BLaER1 (cell line): ENCODE measurements around the gene CMTM6.

ENCODE experiments used
- H3K27ac ChIP-seq: shearing (Covaris generic); formaldehyde crosslinking; 2 replicates; pipeline ENCODE4 v1.8.1; 2022
- H3K27me3 ChIP-seq: shearing (Covaris generic); formaldehyde crosslinking; 2 replicates; pipeline ENCODE4 v1.8.1; 2022
- H3K36me3 ChIP-seq: shearing (Covaris generic); formaldehyde crosslinking; 2 replicates; pipeline ENCODE4 v1.8.1; 2022
- H3K4me1 ChIP-seq: shearing (Covaris generic); formaldehyde crosslinking; 2 replicates; pipeline ENCODE4 v1.8.1; 2022
- H3K4me2 ChIP-seq: shearing (Covaris generic); formaldehyde crosslinking; 2 replicates; pipeline ENCODE4 v1.8.1; 2022
- H3K4me3 ChIP-seq: shearing (Covaris generic); formaldehyde crosslinking; 2 replicates; pipeline ENCODE4 v1.8.1; 2022
- H3K9ac ChIP-seq: shearing (Covaris generic); formaldehyde crosslinking; 2 replicates; pipeline ENCODE4 v1.8.1; 2022
- H3K9me3 ChIP-seq: shearing (Covaris generic); formaldehyde crosslinking; 2 replicates; pipeline ENCODE4 v1.8.1; 2022
- H4K20me1 ChIP-seq: shearing (Covaris generic); formaldehyde crosslinking; 2 replicates; pipeline ENCODE4 v1.8.1; 2022
- Cebpa-rat ChIP-seq: shearing (Covaris generic); IDR thresholded peaks from 2 replicates; pipeline ENCODE4 v1.8.1; 2022

The CMTM6 gene

DNA sequence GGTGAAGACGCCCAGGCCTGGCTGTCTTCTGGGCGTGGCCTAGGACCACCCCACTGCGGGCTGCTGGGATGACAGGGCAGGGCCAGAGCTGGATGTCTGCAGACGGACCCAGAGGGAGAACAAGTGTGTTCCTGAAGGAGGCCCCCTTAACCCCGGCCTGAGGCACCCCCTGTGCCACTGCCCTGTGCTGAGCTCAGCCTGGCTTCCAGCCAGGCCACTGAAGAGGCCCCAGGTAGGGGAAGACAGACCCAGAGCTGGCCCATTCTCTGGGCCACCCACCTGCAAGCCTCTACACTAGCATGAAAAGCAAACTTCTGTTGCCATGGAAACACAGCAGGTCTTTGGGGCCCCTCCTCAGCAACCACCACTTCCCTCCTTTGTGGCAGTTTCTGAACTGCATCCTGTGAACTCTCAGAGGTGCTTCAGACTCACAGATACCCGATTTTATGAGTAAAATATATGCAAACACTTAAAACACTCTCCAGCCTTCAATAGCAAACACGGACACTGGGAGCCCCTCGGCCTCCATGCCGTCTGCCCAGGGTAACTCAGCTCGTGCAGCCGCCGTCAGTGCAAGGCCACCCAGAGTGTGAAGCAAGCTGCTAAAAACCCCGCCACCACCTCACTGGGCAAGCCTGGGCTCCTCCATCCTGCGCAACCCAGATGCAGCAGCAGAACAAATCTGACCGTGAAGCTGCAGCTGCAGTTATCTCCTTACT, 42.5 kb downstream of the CMTM6 start:
- no peaks in the 10 kb centered on the region for H3K27me3 ChIP-seq
- H3K9ac ChIP-seq: peak overlapping the region; percentile 12; the same call in 1 of the 2 replicates
- H3K4me1 ChIP-seq: peaks cover 72% of the 10 kb centered on the region
- H3K9me3 ChIP-seq: no peaks in the 10 kb centered on the region
- TF ChIP-seq Cebpa-rat: no peak
- H4K20me1 ChIP-seq: peaks cover 38% of the 10 kb centered on the region
- peak overlapping the region; percentile 79 for H3K27ac ChIP-seq
- peak overlapping the region; percentile 86 for H3K4me2 ChIP-seq
- H3K4me3 ChIP-seq: peak overlapping the region; percentile 47
- H3K36me3 ChIP-seq: peaks cover 15% of the 10 kb centered on the region

DNA sequence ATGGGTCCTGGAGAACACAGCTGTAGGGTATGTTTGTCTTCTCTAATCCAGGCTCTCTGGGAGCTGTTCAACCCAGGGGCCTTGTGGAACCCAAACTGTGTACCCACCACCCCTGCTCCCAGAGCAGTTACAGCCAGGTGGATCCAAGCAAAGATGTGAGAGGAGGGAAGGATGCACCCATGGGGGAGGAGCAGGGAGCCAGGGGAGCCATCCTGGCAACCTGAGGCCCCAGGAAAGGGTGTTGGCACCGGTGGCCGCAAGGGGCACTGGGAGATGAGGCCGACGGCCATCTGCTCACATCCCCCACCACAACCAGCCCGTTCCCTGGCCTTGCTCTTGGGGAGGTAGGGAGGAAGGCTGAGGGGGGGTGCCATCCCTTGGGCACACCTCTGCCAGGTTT, 43.2 kb downstream of the CMTM6 start:
- Histone ChIP-seq H3K9ac (peak overlapping the region; percentile 31; the same call in 1 of the 2 replicates), H3K9me3 (no peaks in the 10 kb centered on the region), H4K20me1 (peaks cover 45% of the 10 kb centered on the region), H3K4me2 (peak overlapping the region; percentile 86), H3K27me3 (no peaks in the 10 kb centered on the region), H3K36me3 (peaks cover 22% of the 10 kb centered on the region), H3K4me3 (no peak overlapping the region; the same call in 1 of the 2 replicates), H3K4me1 (peaks cover 79% of the 10 kb centered on the region), H3K27ac (peak overlapping the region; percentile 79)
- TF ChIP-seq Cebpa-rat: no peak

DNA sequence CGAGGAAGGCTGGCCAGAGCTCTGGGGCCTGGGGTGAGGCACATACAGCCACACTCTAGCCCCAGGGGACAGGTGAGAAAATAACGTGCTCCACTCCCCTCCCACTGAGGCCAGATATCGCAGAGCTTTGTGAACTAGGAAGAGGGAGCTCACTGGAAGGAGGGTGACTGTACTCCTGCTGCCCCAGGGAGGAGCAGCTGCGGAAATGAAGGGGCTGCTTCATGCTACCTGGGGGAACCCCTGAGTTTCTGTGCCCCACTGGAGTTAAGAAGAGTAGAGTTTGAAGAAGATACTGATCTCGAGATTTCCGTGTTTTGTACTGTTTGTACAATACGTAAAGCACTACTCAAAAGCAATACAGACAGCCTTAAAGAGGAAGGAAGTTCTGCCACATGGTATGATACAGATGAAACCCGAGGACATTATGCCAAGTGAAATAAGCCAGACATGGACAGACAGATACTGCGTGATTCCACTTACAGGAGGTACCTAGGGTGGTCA, 44.6 kb downstream of the CMTM6 start:
- no peak for TF ChIP-seq Cebpa-rat
- H3K4me3 ChIP-seq: peak overlapping the region; percentile 26; the same call in 1 of the 2 replicates
- H3K27me3 ChIP-seq: no peaks in the 10 kb centered on the region
- peaks cover 53% of the 10 kb centered on the region for H4K20me1 ChIP-seq
- peak overlapping the region; percentile 79 for H3K27ac ChIP-seq
- peaks cover 94% of the 10 kb centered on the region for H3K4me1 ChIP-seq
- H3K9ac ChIP-seq: peak overlapping the region; percentile 70
- H3K4me2 ChIP-seq: peak overlapping the region; percentile 86
- H3K9me3 ChIP-seq: no peaks in the 10 kb centered on the region
- peaks cover 37% of the 10 kb centered on the region for H3K36me3 ChIP-seq

DNA sequence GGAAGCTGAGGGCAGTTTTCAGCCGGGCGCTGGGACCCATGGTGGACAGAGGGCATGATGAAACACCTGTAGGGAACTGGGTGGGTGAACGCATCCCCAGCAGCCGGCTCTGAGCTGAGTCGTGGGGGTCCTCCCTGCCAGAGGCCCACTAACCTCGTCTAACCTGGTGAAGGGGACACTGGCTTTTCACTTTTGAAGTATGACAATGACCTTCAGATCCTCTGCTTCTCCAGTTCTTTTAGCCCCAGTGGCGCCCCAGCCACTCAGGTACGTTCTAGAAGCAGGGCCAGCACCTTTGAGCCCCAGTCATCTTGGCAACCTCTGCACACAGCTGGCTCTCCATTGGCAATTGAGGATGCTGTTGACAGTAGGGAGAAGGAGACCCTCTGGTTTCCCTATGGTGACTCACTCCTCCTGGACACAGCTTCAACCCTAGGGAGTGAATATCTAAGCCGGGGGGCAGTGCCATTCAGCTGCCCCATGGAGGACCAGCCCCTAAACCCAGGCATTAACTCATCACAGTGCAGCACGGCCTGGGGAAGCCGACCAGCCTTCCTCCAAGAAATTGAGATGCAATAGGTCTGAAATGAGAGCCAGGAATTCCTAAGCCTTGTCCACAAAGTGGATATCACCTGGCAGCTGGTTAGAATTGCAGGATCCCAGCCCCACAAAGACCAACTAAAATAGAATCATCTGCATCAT, 46.1 kb downstream of the CMTM6 start:
- no peaks in the 10 kb centered on the region for H3K27me3 ChIP-seq
- H4K20me1 ChIP-seq: peaks cover 63% of the 10 kb centered on the region
- no peaks in the 10 kb centered on the region for H3K9me3 ChIP-seq
- H3K9ac ChIP-seq: no peak overlapping the region
- TF ChIP-seq Cebpa-rat: no peak
- H3K36me3 ChIP-seq: peaks cover 51% of the 10 kb centered on the region
- H3K4me2 ChIP-seq: peak overlapping the region; percentile 86
- peaks cover 88% of the 10 kb centered on the region for H3K4me1 ChIP-seq
- no peak overlapping the region for H3K4me3 ChIP-seq
- H3K27ac ChIP-seq: 0 out of 2 replicates have a peak overlapping the region, but pooled peaks have one; percentile 70

DNA sequence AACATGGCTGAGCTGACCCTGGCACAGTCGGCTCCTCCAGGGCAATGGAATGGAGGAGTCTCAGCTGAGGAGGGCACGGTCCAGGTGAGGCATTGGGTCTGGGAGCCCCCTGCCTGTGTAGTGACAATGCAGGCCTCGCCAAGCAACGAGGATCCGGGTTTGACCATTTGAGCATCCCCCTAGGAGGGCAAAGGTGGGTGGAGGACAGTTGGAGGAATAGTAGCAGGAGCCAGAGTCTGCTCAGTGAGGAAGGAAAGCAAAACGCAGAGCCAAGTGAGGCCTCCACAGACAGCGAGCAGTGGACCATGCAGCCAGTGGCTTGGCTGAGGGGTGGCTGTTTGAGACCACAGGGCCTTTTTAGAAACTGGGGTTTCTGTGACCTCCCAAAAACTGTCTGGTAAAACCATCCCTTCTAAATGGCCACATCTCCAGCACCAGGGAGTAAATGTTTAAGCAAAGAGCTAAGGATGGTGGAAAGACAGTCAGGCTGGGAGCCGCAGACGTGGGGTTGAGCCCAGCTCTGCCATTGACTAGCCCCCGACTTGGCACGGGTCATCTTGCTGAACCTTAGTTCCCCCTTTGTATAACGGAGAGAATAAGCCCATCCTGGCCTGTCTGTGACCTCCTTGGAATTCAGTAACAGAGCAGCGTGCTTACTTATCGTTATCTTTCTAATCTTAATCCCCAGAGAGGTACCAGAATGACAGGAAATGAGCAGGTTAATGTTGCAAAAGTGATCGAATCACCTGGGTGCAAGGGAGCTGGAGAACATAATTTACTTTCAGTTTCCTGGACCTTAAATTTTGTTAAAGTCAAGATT, 46.8 kb downstream of the CMTM6 start:
- no peak for TF ChIP-seq Cebpa-rat
- Histone ChIP-seq H3K4me1 (peaks cover 81% of the 10 kb centered on the region), H3K9ac (peak overlapping the region; percentile 68), H3K9me3 (no peaks in the 10 kb centered on the region), H4K20me1 (peaks cover 71% of the 10 kb centered on the region), H3K36me3 (peaks cover 59% of the 10 kb centered on the region), H3K27ac (peak overlapping the region; percentile 70), H3K27me3 (no peaks in the 10 kb centered on the region), H3K4me3 (0 out of 2 replicates have a peak overlapping the region, but pooled peaks have one; percentile 2), H3K4me2 (peak overlapping the region; percentile 86)

DNA sequence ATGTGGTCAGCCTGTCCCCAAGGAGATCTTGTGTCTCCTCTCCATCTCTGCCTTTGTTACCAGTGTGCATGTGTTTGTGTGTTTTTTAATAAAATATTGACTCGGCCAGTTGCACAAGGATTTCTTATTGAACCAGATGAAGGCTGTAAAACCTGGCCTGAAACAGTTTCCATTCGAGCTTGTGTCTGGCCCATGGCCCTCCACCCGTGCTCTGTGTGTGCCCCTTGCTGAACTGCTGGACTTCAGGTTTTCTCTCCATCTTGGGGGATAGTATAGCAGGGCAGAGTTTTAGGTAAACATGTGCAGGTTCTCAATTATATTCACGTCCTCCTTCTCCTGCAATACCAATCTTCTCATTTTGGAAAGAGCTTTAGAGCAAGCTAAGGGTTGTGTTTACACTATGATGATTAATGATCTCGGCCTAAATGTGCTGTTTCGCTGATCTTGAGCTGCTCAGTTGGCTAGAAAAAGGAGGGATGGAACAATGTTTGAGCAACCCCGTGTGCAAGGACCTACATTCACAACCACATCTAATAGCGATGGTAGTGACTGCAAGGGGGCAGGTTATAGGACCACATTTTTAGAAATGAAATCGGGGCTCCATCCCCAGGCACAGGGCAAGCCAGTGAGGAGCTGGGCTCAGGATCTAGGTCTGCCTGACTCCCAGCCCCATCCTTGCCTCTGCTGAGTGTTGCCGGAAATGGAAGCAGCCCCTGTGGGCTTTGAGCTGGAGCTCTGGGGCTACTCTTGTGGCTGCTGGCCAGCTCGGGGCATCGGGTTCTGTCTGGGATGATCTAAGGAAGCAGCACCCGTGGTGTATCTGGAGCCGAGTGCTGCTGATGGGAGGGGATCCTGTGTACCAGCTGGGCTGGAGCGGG, 47.7 kb downstream of the CMTM6 start:
- Histone ChIP-seq H3K27ac (peak overlapping the region; percentile 70), H3K9ac (peak overlapping the region; percentile 68), H3K27me3 (no peaks in the 10 kb centered on the region), H3K4me2 (peak overlapping the region; percentile 86), H3K9me3 (no peaks in the 10 kb centered on the region), H3K4me3 (0 out of 2 replicates have a peak overlapping the region, but pooled peaks have one; percentile 2), H4K20me1 (peaks cover 76% of the 10 kb centered on the region), H3K4me1 (peaks cover 81% of the 10 kb centered on the region), H3K36me3 (peaks cover 67% of the 10 kb centered on the region)
- TF ChIP-seq Cebpa-rat: no peak

DNA sequence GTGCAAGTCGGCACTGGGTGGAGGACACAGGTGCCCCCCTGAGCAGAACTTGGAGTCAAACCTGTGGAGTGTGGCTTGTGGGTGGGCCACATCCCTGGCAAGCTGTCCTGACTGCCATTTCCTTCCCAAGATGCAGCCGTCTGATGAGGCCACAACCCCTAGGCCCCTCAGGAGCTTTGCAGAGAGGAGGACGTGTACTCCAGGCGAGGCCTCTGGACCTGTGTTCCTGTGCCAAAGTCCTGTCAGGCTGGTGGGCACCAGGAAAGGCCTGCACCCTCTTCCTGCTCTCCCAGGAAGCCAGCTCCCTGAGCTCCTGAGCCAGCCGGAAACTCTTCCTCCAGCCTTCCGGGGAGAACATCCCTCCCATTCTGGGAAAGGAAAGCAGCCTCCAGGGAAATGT, 48.5 kb downstream of the CMTM6 start:
- Histone ChIP-seq H3K9ac (peak overlapping the region; percentile 68), H3K4me1 (peaks cover 81% of the 10 kb centered on the region), H3K27ac (peak overlapping the region; percentile 70), H3K4me2 (peak overlapping the region; percentile 86), H3K9me3 (no peaks in the 10 kb centered on the region), H3K27me3 (no peaks in the 10 kb centered on the region), H4K20me1 (peaks cover 77% of the 10 kb centered on the region), H3K4me3 (peak overlapping the region; percentile 14; the same call in 1 of the 2 replicates), H3K36me3 (peaks cover 74% of the 10 kb centered on the region)
- TF ChIP-seq Cebpa-rat: no peak

DNA sequence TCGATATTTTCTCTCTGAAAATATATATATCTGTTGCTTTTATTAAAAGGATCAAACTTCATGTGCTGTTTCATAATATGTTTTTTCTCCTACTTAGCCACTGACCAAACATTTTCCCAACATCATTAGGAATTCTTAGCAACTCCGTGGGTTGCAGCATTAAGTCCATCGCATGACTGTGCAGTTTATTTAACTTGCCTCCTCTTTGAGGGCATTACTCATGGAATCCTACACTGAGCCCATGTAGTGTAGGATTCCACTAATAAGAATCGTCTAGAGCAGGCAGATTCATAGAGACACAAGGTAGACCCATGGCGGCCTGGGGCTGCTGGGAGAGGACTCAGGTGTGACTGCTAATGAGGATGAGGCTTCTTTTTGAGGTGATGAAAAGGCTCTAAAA, 49.3 kb downstream of the CMTM6 start:
- H3K9ac ChIP-seq: no peak overlapping the region
- H3K4me1 ChIP-seq: peaks cover 81% of the 10 kb centered on the region
- H3K27me3 ChIP-seq: no peaks in the 10 kb centered on the region
- no peak for TF ChIP-seq Cebpa-rat
- peaks cover 85% of the 10 kb centered on the region for H4K20me1 ChIP-seq
- no peak overlapping the region for H3K4me3 ChIP-seq
- peak overlapping the region; percentile 86; the same call in 1 of the 2 replicates for H3K4me2 ChIP-seq
- H3K9me3 ChIP-seq: no peaks in the 10 kb centered on the region
- peaks cover 82% of the 10 kb centered on the region for H3K36me3 ChIP-seq
- H3K27ac ChIP-seq: no peak overlapping the region
